ENCODE measurements around the gene RGL2. TPM values are rescaled to one million over a fixed set of nuclear protein-coding genes. Genes with fewer than 3 reads are reported as not detected.
A peak's percentile ranks its signal among the peaks of the same experiment; 100 is the strongest.
"Not testable (repeated sequence)": the region's sequence is repeated elsewhere in the genome, so short reads cannot be mapped to it uniquely, and the experiment has no call there.

Gene RGL2
- total RNA-seq, 1 donor from 2014 or later, result 60.5 TPM

DNA sequence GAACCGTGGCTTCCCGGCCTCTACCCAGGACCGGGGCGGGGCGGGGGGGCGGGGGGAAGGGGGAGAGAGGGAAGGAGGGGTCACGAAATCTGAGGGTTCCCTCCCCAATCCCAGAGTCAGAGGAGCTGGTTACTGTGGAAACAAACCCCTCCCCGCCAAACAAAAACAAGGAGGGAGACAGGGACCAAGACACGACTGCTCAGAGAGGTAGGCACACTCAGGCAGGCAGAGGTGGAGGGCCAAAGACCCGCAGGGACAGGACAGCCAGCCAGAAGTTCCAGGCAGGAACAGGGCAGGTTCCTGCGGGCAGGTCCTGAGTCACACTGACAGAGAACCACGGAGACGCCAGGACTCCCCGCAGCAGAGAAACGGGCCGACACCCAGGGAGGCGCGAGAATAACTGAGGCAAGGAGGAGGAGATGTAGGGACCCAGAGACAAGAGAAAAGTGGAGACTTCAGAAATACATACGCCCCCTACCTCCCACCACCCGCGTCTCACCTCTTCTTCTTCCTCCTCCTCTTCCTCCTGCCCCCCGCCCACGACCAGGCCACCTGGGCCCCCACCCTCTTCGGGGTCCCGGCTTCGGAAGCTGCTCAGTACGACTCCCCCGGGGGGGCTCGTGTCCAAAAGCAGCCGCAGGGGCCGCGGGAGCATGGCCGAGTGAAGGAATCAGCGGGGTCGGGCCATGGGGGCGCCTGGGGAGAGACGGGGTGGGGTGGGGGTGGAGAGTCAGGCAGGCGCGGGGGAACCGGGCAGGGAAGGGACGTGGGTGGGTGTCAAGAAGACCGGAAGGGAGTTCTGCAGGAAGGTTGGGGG lies 578 bp downstream of the RGL2 start:
- DNase-seq (peak; percentile 69), ATAC-seq (ENCODE audit: poor library complexity) (peak; percentile 47)
- intact Hi-C loops (cut with DNase I), result loop anchor here (10.0 kb wide), 1 partner anchor 117 kb away; the partner anchor contains the start of genes CUTA and PHF1

- intact Hi-C loops (cut with DNase I), result loop anchor here (10.0 kb wide), 1 partner anchor 117 kb away; the partner anchor contains the start of genes CUTA and PHF1
- DNase-seq (peak; percentile 58), ATAC-seq (ENCODE audit: poor library complexity) (no peak)
Observed at GRCh38 chr6:33297406-33297955, 1.3 kb downstream of the RGL2 start.

DNA sequence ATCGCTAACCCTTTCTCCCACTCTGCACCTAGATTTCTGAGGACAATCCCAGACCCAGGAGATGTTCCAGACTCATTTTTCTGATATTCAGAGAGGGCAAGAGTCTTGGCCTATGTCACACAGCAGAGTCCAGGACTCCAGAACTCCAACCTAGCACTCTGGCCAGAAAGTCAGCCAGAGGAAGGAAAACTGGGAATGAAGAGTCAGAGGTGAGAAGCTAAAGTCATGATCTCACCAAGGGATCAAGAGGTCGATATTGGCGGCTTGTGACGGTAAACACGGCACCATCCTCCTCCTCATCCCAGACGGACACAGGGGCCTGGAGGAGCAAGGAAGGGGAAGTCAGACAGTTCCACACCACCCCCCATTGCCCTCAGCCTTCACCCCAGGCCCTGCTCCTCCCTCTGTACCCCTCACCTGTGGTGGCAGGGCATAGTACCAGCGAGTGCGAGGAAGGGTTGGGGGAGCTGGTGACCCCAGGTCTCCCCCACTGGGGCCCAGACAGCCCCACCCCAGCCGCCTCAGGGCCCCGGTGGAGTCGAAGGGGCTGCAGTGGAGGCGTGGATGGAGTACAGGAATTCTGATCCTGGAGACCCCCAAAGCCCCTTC lies 1.8 kb downstream of the RGL2 start:
- intact Hi-C loops (cut with DNase I), result loop anchor here (10.0 kb wide), 1 partner anchor 118 kb away; the partner anchor contains the start of genes CUTA and PHF1
- DNase-seq, result no peak
- no peak for ATAC-seq (ENCODE audit: poor library complexity)

DNA sequence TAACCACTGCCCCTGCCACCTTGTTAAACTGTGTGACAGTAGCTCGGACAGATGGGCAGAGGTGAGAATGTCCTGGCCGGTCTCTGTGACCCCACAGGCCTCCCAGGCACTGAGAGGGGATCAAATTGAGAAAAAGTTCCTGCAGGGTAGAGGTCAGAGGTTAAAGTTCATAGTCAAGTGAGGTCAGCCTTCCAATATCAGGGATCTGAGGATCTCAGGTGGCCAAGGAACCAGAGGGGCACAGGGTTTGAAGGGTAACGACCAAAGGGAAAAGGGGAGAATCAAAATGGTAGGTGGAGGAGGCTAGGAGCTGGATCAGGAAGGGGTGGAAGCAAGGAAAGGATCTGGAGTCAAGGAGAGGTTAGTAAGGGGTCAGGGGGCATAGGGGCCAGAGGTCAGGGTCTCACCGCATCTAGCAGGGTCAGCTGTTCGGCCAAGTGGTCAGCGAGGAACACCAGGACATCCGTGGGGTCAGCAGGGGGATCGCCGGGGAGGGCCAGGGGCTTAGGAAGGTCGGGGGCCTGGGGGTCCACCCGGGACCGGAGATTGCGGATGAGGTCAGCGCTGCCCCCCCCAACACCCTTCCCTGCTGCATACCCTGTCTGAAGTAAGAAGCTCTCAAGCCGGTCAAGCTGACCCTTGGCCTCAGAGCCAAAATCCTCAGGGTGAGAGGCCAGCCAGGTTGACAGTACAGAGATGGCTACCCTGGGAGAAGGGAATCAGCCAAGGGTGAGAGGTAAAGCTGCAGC lies 2.9 kb downstream of the RGL2 start:
- intact Hi-C loops (cut with DNase I), result loop anchor here (10.0 kb wide), 1 partner anchor 119 kb away; the partner anchor contains the start of genes CUTA and PHF1
- DNase-seq (peak; percentile 43), ATAC-seq (ENCODE audit: poor library complexity) (no peak)

- DNase-seq (no peak), ATAC-seq (ENCODE audit: poor library complexity) (no peak)
- intact Hi-C loops (cut with DNase I), result loop anchor here (10.0 kb wide), 1 partner anchor 121 kb away; the partner anchor contains the start of genes CUTA and PHF1
Observed at GRCh38 chr6:33294086-33294823, 4.5 kb downstream of the RGL2 start.

DNA sequence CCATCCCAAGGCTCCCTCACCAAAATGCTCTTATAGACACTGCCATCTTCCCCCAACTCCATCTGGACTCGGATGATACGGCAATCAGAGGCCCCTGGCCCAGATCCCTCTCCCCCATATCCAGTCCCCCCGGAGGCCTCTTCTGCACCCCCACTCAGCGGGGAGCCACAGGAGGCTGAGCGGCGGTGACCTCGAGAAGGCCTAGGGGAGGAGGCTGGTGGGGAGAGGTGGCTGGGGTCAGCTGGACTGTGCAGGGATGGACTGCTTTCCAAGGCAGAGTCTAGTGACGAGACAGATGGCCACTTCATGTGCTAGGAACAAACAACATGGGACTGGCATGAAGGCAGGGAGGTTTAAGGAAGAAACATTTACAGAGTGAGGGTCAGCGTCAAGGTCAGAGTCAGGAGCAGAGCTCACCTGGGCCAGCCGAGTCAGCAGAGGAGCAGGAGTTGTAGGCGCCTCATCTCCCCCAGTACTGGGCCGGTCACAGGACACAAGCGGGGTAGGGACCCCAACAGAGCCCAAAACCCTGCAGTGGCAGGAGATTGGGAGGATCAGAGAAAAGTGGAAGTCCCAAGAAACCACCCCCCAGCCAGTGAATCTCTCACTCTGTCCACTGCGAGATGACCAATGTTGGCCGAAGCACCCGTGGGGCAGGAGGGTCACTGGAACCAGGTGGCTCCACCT lies 5.6 kb downstream of the RGL2 start:
- intact Hi-C loops (cut with DNase I), result loop anchor here (10.0 kb wide), 1 partner anchor 122 kb away; the partner anchor contains the start of genes CUTA and PHF1
- ATAC-seq (ENCODE audit: poor library complexity) (no peak), DNase-seq (peak; percentile 17)

DNA sequence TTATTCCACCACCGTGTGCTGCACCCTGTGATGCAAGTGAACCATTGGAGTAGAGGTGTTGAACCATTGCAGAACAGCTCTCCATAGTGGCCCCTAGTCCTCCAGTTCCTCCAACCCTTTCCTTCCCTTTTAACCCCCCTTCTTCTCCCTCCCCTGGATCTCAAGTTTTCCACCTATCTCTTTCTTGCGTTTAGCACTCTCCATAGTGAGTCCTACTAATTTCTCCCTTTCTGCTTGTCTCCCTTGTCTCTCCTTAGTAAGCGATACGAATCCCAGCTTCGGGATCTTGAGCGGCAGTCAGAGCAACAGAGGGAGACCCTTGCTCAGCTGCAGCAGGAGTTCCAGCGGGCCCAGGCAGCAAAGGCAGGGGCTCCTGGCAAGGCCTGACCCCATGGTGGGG lies 8.3 kb downstream of the RGL2 start:
- no peak for ATAC-seq (ENCODE audit: poor library complexity)
- intact Hi-C loops (cut with DNase I), result loop anchor here (10.0 kb wide), 1 partner anchor 124 kb away; the partner anchor contains the start of genes CUTA and PHF1
- DNase-seq, result no peak

DNA sequence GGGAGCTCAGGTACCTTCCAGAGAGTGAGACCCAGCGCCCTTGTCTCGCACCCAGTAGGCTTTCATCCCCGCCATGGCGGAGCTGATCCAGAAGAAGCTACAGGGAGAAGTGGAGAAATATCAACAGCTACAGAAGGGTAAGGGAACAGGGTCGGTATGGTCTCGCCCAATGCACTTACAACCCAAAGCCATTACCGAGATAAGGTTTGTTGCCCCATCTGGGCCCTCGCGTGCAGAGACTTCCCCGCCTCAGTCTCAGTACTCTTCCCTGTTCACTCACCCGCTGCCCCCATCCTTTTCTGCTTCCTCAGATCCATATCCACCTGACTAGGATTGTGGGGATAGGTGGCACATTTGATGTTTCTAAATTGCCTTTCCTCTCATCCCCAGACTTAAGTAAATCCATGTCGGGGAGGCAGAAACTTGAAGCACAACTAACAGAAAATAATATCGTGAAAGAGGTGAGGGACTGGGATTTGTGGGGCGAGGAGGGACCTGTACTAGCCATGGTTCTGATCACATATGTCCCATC lies 8.9 kb downstream of the RGL2 start:
- DNase-seq (no peak), ATAC-seq (ENCODE audit: poor library complexity) (no peak)
- intact Hi-C loops (cut with DNase I), result loop anchor here (10.0 kb wide), 1 partner anchor 125 kb away; the partner anchor contains the start of genes CUTA and PHF1

- ATAC-seq (ENCODE audit: poor library complexity) (peak; percentile 97), DNase-seq (peak; percentile 80)
- intact Hi-C loops (cut with DNase I), result no loop called here
Observed at GRCh38 chr6:33288921-33289783, 9.6 kb downstream of the RGL2 start, which contains the start of the genes PFDN6 and WDR46. Gene PFDN6 (plus strand): TSS chr6:33289601. CDS start chr6:33289857, 256 bp downstream. Gene WDR46 (minus strand): TSS chr6:33289239. CDS start chr6:33289170, 69 bp downstream.

DNA sequence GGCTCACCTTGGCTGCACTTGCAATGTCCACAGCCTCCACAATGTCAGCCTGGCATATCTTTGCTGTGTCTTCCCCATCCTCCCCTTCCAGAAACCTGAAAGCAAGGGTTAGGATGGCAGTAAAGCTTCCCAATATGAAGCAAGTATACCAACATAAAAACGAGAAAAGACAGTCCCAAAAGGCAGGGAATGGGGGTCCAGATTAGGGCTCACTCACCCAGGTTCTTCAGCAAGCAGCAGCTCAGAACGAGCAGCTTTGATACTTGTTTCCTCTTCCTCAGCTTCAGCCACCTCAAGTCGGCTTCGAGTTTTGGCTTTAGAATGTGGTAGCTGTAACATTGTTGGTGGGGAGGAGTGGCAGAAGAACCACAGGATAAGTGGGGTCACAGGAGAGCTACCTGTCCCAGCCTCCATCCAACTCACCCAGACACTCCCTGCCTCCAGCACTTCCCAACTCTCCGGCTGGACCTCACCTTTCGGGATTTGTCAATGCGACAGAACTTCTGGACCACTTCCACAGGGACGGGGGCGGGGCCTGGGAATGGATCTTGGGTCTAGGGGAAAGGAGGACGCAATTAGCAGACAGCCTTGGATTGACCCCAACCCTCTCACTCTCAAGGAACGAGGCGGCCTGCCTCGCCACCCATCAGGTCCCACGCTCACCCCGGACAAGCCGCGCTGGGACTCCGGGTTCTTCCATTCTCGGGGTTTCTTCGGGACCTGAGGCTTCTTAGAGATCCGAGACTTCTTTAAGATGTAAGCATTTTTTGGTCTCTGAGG lies 10.4 kb downstream of the RGL2 start:
- intact Hi-C loops (cut with DNase I), result no loop called here
- DNase-seq (no peak), ATAC-seq (ENCODE audit: poor library complexity) (no peak)

GRCh38 chr6:33286946-33287914 lies 11.5 kb downstream of the RGL2 start:
- ATAC-seq (ENCODE audit: poor library complexity) (no peak), DNase-seq (no peak)
- intact Hi-C loops (cut with DNase I), result no loop called here

- DNase-seq; intact Hi-C loops (cut with DNase I); ATAC-seq (ENCODE audit: poor library complexity): not testable (repeated sequence)
Observed at GRCh38 chr6:33285214-33285613, 13.5 kb downstream of the RGL2 start.

DNA sequence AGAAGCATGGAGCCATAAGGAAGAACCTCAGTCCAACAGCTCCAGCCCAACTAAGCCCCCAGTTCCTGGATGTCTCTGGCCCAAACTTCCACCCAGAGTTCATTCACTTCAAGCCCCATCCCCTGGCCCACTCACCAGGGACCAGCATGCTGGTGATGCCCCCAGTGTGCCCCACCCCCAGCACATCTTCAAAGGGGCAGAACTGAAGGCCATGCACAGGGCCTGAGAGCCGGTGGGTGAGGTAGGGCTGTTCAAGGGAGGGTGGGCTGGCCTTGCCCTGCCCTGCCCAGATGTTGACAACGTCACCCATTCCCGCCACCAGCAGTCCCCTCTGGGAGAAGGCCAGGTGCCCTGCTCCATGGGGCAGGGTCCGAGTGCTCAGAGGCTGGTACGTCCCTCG lies 18.2 kb downstream of the RGL2 start:
- ATAC-seq (ENCODE audit: poor library complexity) (no peak), DNase-seq (no peak)
- intact Hi-C loops (cut with DNase I), result no loop called here

- DNase-seq, result no peak
- intact Hi-C loops (cut with DNase I), result no loop called here
- ATAC-seq (ENCODE audit: poor library complexity), result no peak
Observed at GRCh38 chr6:33279971-33280511, 18.7 kb downstream of the RGL2 start.

All from Right ventricle myocardium superior (tissue), 1 donor.